ENCODE measurements around the gene NTRK3.

DNA sequence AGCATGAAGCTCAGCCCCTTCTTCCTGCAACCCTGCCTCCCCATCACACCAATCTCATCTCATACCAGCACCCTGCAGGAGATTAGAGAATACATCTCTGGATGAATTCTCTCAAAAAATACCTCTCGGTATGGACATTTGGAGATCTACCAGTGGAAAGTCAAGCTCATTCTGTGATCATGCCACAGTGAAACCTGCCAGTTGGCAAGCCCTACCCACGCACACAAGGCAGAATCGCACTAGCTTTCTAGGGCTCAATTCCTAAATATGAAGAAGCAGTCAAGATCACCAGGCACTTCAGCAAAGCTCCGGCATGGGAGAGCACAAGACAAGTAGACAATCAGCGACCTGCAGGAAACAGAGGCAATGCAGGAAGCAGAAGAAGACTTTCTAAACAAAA is 221.2 kb downstream of the NTRK3 start:
- TF ChIP-seq, protein P1, sequence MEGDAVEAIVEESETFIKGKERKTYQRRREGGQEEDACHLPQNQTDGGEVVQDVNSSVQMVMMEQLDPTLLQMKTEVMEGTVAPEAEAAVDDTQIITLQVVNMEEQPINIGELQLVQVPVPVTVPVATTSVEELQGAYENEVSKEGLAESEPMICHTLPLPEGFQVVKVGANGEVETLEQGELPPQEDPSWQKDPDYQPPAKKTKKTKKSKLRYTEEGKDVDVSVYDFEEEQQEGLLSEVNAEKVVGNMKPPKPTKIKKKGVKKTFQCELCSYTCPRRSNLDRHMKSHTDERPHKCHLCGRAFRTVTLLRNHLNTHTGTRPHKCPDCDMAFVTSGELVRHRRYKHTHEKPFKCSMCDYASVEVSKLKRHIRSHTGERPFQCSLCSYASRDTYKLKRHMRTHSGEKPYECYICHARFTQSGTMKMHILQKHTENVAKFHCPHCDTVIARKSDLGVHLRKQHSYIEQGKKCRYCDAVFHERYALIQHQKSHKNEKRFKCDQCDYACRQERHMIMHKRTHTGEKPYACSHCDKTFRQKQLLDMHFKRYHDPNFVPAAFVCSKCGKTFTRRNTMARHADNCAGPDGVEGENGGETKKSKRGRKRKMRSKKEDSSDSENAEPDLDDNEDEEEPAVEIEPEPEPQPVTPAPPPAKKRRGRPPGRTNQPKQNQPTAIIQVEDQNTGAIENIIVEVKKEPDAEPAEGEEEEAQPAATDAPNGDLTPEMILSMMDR (IDR thresholded peaks at IDR 0.05), result no peak
- TF ChIP-seq POLR2A (IDR thresholded peaks at IDR 0.05), result no peak
